ENCODE results near the gene CNTN4. TPM values are rescaled to one million over a fixed set of nuclear protein-coding genes. Genes with fewer than 3 reads are reported as not detected.

Gene CNTN4
- total and polyA plus RNA-seq, 2 of the 8 experiments (the other 6 are each of a cell fraction or from before 2014, with no cell fraction given), result 0.41 to 2.2 TPM

GRCh38 chr3:2984831-2985220 lies 886.2 kb downstream of the CNTN4 start:
- no peak overlapping the region for H4K8ac ChIP-seq (ENCODE audit: extremely low read depth, insufficient read depth, low read length)
- no peak overlapping the region for H3K4me3 ChIP-seq (ENCODE audit: extremely low read depth in 1 of 4, insufficient read depth in 2 of 4, low read depth in 3 of 4, low read length in 4 of 4)
- no peak overlapping the region for H4K5ac ChIP-seq (ENCODE audit: insufficient read length, low read depth, low read length)
- 98% methylated on average over 2 of the region's 2 CpGs; no CpG with 5 or more reads in 1 of the 2 experiments for WGBS, 2 experiments (ENCODE audit: extremely low coverage in 1 of 2, insufficient coverage in 1 of 2, insufficient read length in 1 of 2, insufficient replicate concordance in 2 of 2, low coverage in 1 of 2, low lambda C conversion rate in 2 of 2, missing lambda C conversion rate in 1 of 2)
- H3K9me3 ChIP-seq (ENCODE audit: insufficient read depth in 2 of 2, low read depth in 1 of 2, low read length in 1 of 2), result no peaks in the 10 kb centered on the region
- H3K18ac ChIP-seq (ENCODE audit: extremely low read depth, low read length), result no peak overlapping the region
- H3K56ac ChIP-seq (replicated peaks; ENCODE audit: insufficient read length, low read depth, low read length), result no peak overlapping the region
- H2BK5ac ChIP-seq (ENCODE audit: low read depth, low read length), result no peak overlapping the region
- no peaks in the 10 kb centered on the region for H3K27me3 ChIP-seq (replicated peaks in 1 of 4; ENCODE audit: control insufficient read depth in 3 of 4, extremely low read depth in 1 of 4, insufficient read depth in 3 of 4, low read length in 3 of 4)
- no peak overlapping the region for H3K9ac ChIP-seq (replicated peaks in 1 of 4; ENCODE audit: extremely low read depth in 1 of 4, low read depth in 3 of 4, low read length in 3 of 4)
- no peak overlapping the region for H4K91ac ChIP-seq (replicated peaks; ENCODE audit: insufficient read length, low read length)
- no peaks in the 10 kb centered on the region for H3K23me2 ChIP-seq (ENCODE audit: low read depth, low read length)
- H3K27ac ChIP-seq (ENCODE audit: low read depth, low read length), result no peak overlapping the region
- peaks cover 0 to 2% (median under 1%) of the 10 kb centered on the region in 4 experiments; a peak in 4 of 7 replicates for H3K4me1 ChIP-seq (replicated peaks in 1 of 4; ENCODE audit: control insufficient read depth in 3 of 4, insufficient read depth in 4 of 4, low read length in 3 of 4)
- H3K4ac ChIP-seq (replicated peaks; ENCODE audit: insufficient read length, low read depth, low read length), result no peak overlapping the region
- H2BK15ac ChIP-seq (ENCODE audit: low read length), result no peak overlapping the region
- H3K23ac ChIP-seq (ENCODE audit: insufficient read length), result no peak overlapping the region
- no peaks in the 10 kb centered on the region for H4K20me1 ChIP-seq (replicated peaks in 1 of 2; ENCODE audit: control insufficient read depth in 1 of 2, insufficient read depth in 2 of 2, low read length in 2 of 2)
- no peak overlapping the region for H2BK12ac ChIP-seq (ENCODE audit: low read depth, low read length)
- POLR2A ChIA-PET (ENCODE audit: partially characterized antibody), result no interaction called here
- no peaks in the 10 kb centered on the region for H3K79me1 ChIP-seq (ENCODE audit: low read depth, low read length)
- H2BK120ac ChIP-seq (replicated peaks; ENCODE audit: low read depth, low read length), result no peak overlapping the region
- CTCF ChIA-PET (ENCODE audit: partially characterized antibody), result interaction anchor here (0.8 to 1.2 kb wide), 2 partner anchors 64 to 220 kb away, joined by 3 to 4 read pairs; no protein-coding TSS in a partner anchor
- DNase-seq (ENCODE audit: low read depth in 1 of 2, low spot score in 2 of 2) (no peak), FAIRE-seq (no peak)
- H3K79me2 ChIP-seq (ENCODE audit: control insufficient read depth in 1 of 2, insufficient read depth in 2 of 2, low read length in 2 of 2), result no peaks in the 10 kb centered on the region
- no peak overlapping the region for H2AK5ac ChIP-seq (ENCODE audit: low read depth, low read length)
- no peak overlapping the region for H3K4me2 ChIP-seq (ENCODE audit: insufficient read depth in 1 of 2, low read depth in 2 of 2, low read length in 2 of 2)
- H2BK20ac ChIP-seq (ENCODE audit: low read length), result no peak overlapping the region
- H3K14ac ChIP-seq (ENCODE audit: insufficient read length), result no peak overlapping the region
- no peaks in the 10 kb centered on the region for H3K36me3 ChIP-seq (ENCODE audit: control insufficient read depth in 2 of 4, insufficient read depth in 4 of 4, low read length in 3 of 4)
- H2AFZ ChIP-seq (ENCODE audit: low read length), result no peak overlapping the region
- TF ChIP-seq CHD2 (IDR thresholded peaks at IDR 0.05; ENCODE audit: low read length) (no peak), FOSL1 (IDR thresholded peaks at IDR 0.05; ENCODE audit: insufficient read depth, low read depth, low read length) (no peak), SIX5 (IDR thresholded peaks at IDR 0.05; ENCODE audit: low read depth, low read length) (no peak), BCL11A (IDR thresholded peaks at IDR 0.05; ENCODE audit: low read depth in 2 of 2, low read length in 2 of 2) (no peak), EGR1 (IDR thresholded peaks at IDR 0.05; ENCODE audit: borderline replicate concordance, low read depth, low read length) (no peak), ZNF274 (IDR thresholded peaks at IDR 0.05; ENCODE audit: borderline replicate concordance, extremely low read depth, low read length) (no peak), MAX (IDR thresholded peaks at IDR 0.05) (no peak), ATF2 (IDR thresholded peaks at IDR 0.05; ENCODE audit: low read length) (no peak), CEBPB (IDR thresholded peaks at IDR 0.05; ENCODE audit: low read depth, low read length) (no peak), RXRA (IDR thresholded peaks at IDR 0.05; ENCODE audit: insufficient read depth, low read depth, low read length) (no peak), MAFK (IDR thresholded peaks at IDR 0.05; ENCODE audit: low read depth, low read length) (no peak), KDM4A (IDR thresholded peaks at IDR 0.05; ENCODE audit: low read depth, low read length, severe bottlenecking) (no peak), TEAD4 (IDR thresholded peaks at IDR 0.05; ENCODE audit: low read depth, low read length) (no peak), TCF12 (IDR thresholded peaks at IDR 0.05; ENCODE audit: low read depth, low read length) (no peak)
